Stimulated activated CD4-positive, alpha-beta T cell treated with anti-CD3 and anti-CD28 coated beads, Interleukin-1b, Interleukin-23, amount 100 ng/mL, for 24 hours (primary cell): ENCODE results near the gene ANTKMT.
"Not testable (repeated sequence)": the region's sequence is repeated elsewhere in the genome, so short reads cannot be mapped to it uniquely, and the experiment has no call there.

ENCODE experiments used
- DNase-seq, 4 experiments: peaks; one replicate each; pipeline ENCODE4 v3.0.0-alpha.2; 2020; ENCODE audit warnings: low read depth in 4 of 4, low spot score in 1 of 4

Gene ANTKMT

DNA sequence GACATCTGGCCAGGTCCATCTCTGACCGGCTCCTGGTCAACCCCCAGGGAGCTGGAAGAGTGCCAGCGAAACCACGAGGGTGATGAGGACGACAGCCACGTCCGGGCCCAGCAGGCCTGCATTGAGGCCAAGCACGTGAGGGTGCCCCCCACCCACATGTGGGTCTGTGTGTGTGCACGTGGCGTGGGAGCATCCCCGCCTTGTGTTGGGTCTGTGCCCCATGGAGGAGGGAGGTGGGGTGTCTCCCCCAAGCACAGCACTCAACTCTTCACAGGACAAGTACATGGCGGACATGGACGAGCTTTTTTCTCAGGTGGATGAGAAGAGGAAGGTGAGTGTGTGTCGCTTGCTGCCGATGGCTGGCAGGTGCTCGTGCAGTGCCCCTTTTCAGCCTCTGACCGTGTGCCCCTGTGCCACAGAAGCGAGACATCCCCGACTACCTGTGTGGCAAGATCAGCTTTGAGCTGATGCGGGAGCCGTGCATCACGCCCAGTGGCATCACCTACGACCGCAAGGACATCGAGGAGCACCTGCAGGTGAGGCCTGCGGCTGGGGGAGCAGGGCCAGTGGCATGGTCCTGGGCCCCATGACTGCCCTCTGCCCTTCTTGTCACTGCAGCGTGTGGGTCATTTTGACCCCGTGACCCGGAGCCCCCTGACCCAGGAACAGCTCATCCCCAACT, 39.1 kb upstream of the ANTKMT start:
- DNase-seq, result no peak

DNA sequence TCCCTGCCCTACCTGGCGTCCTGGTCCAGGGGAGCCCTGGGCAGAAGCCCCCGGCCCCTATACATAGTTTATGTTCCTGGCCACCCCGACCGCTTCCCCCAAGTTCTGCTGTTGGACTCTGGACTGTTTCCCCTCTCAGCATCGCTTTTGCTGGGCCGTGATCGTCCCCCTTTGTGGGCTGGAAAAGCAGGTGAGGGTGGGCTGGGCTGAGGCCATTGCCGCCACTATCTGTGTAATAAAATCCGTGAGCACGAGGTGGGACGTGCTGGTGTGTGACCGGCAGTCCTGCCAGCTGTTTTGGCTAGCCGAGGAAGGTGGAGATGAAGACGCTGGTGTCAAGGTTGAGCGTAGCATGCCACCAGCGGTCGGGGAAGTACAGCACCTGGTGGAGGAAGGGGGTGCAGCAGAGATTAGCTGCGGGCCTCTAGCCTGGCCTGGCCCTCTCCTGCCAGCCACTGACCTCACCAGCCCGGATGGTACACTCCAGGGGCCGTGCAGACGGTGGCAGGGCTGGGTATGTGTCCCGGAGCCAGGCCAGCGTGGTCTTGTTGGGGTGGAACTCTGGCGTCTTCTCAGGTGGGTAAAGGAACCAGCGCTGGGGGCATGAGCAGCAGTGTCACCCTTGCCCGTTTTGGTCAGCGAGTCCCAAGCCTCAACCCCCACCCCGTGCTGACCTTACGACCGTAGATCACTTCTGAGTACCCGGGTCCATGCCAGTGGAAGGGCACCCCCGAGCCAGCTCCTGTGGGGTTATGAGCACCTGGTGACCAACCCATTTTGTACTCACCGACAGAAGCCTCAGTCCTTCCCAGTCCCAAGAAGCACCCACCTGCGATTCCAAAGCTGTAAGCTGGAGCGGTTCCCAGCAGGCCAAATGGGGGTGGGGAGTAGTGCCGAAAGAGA, 38.2 kb upstream of the ANTKMT start:
- DNase-seq, result no peak

DNA sequence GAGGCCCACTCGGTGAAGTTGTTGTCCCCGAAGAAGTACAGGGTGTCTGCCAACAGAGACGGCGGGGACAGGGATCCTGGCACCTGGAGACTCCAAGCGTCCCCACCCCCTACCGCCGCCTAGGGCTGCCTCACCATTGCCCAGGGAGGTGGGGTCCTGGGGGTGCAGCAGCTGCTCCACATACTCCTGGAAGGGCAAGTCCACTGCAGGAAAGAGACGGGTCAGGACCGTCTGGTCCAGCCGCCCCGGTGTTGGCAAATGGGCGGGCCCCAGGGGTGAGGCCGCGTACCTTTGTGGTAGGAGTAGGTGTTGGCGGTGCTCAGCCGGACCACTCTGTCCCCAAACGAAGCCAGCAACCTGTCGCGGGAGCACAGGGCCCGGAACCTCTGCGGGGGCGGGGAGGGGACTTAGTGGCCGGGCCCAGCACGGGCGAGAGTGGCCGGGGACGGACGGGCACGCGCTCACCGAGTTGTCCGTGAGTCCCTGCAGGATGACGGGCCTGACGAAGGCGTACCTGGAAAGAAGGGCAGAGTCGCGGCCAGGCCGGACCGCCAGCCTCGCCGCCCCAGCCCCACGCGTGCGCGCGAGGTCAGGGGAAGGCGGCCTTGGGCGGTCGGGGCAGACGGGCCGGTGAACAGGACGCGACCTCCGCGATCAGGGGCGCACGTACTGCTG, 37.4 kb upstream of the ANTKMT start:
- no peak for DNase-seq

DNA sequence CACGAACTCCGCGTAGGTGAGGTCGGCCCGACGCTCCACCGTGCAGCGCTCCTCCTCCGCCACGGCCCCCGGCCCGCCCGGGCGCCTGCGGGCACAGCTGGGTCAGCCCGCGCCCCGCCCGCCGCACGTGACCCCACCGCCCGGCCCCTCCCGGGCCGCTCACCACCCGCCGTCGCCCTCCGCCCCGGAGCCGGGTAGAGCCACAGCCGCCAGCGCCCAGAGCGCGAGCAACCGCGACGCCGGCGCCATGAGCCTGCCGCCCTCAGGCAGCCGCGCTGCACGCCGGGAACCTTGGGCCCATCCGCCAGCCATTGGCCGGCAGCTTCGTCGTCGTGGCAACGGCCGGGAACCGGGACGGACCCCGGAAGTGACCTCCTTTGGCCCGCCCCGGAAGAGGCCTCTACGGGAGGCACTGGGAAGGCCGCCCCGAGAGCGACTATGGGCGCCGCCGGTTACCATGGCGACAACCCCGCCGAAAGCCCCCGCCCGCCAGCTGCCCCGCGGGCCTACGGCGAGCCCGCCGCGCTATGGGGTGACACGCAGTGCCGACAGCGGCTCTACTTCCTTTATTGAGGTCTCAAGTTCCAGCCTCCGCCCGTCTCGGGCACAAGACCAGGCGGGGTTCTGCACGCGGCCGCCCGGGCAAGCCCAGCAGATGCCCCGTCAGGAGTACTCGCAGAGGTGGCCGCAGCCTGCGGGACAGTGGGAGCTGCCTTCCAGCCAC, 36.7 kb upstream of the ANTKMT start, which contains the start of gene JMJD8:
Gene JMJD8, minus strand, starts transcription at position 264 of the 724 bp plus-strand sequence. Its CDS starts 15 bp downstream, at position 249.
- DNase-seq, result peak; percentile 90 to 98 (median 96)

DNA sequence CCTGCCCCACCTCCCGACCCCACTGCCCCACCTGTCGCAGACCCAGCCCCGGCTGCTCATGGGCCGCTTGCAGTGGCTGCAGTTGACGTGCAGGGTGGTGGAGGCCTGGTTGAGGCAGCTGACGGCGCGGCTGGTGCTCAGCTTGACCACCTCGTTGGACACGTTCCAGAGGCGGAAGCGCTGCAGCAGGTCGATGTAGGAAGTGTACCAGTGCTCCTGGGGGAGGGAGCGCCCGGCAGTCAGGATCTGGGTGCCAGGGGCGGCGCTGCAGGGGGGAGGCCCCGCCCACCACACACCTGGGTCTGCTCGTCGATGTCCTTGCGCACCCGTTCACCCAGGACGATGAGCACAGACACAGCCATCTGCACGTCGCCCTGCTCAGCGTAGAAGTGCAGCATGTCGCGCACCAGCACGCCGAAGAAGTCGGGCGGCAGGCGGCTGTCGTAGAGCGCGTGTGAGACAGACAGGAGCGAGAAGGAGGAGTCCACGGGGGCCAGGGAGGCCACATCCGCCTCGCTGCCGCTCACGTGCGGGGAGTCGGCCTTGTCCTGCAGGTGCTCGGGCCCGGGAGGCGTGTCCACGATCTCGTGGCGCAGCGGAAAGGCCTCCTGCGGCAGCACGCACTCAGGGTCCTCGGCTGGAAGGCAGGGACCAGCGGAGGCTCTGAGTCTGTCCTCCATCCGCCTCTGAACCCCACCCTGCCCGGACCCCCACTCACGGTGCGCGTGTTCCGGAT, 35.8 kb upstream of the ANTKMT start:
- DNase-seq, result no peak

DNA sequence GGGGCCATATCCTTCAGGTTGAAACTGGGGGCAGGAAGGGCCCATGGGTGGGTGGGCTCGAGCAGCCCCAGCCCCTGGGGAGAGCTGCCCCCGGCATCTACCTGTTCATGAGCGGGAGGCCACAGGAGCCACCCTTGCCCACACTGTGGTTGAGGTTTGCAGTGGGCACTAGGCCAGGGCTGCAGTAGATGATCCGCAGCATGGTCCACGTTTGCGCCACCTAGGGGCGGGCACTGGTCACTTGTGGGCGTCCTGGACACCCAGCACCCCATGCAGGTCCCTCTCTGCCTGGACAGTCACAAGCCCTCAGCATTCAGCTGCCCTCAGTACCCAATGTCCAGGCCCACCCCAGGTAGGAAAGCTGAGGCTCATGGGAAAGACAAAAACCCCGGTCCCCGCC, 35.0 kb upstream of the ANTKMT start:
- DNase-seq, result no peak

DNA sequence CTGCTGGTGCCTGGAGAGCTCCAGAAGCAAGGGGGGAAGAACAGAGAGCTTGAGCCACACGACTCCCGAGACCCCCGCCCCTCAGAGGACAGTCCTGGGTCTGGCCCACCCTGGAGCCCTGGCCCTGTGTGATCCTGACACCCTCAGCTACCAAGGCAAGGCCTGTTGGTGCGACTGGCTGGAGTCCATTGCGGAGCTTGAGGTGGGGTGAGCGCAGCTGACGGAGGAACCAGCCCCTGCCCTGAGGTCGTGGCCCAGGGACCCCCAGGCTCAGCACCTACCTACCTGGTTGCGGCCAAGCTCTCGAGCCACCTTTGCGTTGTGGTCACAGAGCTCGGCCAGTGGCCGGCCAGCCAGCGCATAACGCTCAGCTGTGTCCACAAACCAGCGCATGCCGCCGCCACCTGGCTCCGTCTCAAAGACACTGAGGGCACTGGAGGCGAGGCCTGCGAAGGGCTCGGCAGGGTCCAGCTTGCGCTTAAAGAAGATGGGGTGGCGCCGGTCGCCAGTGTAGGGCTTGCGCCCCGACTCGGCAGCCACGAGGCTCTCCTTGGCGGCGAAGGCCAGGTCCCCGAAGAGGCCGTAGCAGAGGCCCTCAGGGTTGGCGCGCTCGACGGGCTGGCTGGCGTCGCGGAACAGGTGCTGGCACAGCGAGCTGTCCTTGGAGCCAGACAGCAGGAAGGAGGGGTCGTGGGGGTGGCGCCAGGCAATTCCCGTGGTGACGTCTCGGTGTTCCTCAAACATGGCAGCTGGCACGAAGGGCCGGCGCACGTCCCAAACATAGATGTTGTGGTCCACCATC, 34.3 kb upstream of the ANTKMT start:
- no peak for DNase-seq

DNA sequence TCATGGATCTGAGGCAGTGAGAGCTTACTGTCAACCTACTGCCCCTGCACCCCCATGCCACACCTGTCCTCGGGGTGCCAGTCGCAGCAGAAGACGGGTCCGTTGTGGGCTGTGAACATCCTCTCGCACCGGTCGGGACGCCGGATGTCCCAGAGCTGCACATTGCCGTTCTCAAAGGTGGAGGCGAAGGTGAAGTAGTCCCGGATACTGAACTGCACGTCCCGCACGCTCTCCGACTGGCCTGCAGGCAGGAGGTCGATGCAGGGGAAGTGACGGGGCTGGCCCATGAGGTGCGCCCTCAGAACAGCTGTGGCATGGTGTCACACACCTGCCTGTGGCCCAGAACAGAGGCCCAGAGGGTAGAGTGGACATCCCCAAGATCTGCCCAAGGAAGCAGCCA, 33.4 kb upstream of the ANTKMT start:
- DNase-seq, result no peak

DNA sequence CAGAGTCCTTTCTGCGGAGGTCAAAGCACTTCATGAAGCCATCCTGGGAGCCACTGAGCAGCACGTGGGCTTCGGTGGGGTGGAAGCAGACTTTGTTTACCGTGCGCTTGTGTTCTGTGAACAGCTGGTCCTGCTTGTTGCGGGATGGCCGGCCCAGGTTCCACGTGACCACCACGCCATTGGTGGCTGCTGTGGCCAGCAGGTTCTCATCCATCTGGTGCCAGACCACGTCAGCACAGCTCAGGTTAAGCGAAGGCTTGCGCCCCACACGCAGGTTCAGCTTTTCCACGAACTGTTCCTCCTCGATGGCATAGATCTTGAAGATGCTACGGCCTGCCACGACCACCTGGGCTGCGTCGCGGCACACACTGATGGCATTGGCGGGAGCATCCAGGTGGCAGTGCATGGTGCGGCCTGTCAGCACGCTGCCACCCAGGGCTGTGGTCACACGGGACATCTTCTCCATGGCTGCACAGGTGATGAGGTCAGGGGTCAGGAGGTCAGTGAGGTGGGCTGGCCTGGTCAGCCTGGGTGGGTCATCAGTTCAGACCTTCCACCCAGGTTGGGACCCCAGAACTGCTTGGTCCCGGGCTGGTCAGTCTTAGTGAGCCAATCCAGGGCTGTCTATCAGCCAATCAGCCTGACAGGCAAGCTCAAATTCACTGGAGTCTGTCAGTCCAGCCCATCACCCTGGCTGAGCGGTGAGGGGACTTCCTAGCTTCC, 31.6 kb upstream of the ANTKMT start:
- DNase-seq, result no peak

DNA sequence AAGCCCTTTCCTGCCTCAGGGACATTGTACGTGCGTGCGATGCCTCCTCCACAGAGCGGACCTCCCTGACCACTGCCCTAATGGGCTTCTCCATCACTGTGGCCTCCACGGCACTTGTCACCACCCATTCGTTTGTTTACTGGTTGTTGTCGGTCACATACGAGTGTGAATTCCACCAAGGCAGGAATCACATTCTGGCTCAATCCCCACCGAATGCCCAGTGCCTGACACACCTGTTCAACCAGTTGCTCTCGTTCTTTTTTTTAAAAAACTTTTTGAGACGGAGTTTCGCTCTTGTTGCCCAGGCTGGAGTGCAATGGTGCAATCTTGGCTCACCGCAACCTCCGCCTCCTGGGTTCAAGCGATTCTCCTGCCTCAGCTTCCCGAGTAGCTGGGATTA, 29.7 kb upstream of the ANTKMT start:
- not testable (repeated sequence) for DNase-seq

DNA sequence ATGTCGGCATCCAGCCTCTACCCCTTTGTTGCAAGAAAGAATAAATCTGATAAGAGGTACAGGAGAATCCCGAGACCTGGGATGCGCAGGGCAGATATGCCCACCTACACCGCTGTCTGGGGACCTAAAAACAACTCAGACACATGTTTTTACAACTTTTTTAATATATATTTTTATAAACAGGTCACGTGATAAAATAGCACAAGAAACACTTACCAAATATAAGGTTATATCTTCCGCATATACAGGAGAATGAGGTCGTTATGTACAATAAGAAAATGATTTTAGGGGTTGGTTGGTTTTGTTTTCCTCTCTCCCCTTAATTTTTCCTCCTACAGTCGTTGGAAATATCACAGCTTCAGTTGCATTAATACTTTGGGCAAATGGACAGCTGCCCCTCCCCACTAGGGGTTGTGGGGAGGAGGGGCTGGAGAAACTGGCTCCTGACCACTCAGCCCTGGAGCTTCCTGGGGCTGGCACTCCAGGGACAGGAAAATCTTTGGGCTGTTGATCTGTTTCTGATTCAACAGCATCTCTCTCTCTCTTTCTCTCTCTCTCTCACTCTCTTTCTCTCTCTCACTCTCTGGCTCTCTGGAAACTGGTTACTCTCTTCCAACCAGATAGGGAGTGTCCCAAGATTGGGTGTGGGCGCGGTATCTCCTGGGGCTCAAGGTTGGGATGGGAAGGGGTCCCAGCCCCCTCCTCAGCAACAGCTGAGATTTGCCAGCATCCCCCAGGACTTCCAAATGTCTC, 28.4 kb upstream of the ANTKMT start:
- no peak for DNase-seq

DNA sequence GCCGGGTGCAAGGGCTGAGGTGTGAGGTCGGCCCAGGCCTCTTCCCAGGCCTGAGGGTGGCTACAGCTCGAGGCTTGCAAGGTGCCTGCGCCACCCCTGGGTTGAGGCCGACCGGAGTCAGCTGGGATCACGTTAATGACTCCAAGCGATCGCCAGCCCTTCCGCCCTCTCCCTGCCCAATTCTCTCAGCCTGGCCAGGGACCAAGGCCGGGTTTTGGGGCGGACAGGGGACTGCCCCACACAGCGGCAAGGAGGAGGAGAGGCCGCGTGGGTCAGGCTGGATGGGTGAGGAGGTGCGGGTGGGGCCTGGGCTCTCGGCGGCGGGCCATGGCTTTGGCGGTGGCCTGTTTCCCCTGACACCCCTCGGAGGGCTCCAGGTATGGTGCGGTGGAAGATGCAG, 27.6 kb upstream of the ANTKMT start:
- DNase-seq, result no peak

DNA sequence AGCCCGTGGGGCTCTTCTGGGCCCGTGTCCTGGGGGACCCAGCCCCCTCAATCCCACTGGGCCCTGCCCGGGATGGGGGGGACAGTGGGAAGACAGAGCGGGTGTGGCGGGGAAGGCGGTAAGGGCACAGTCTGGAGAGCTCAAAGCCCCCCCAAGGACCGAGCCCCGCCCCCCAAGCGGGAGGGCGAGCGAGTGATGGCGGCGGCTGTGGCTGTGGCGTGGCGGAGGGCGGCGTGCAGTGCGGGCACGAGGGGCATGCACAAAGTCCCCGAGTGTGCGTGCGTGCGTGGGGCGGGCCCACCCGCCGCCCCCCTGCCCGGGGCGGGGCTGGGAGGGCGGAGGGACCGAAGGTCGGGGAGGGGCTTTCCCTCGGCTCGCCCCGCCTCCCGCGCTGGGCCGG, 27.2 kb upstream of the ANTKMT start:
- DNase-seq, result no peak

DNA sequence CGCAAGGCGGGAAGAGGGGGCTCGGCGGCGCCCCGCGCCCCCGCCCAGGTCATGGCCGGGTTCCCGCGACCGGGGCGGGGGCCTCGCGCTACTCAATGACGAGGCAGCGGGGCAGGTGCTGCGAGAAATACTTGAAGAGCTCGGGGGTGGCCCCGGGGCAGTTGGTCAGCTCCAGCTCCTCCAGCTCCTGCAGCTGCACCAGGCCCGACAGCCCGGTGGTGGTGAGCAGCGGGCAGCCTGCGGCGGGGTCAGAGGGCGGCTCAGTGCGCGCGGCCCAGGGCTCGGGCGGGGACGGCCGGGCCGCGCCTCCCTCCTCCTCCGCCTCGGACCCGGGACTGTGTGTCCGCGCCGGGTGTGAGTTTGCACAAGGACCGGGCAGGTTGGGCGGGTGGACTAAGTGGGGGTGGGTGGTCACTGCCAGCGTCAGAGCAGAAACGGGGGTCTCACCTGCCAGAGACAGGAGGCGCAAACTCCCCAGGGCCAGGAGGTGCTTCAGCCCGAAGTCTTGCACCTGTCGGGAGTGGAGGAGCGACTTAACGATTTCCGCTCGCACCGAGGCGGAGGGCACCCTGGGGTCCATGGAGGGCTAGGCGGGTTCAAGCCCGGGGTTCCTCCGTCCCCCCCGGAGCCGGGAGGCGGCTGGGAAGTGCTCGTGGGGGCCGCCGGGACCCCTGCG, 26.6 kb upstream of the ANTKMT start:
- no peak for DNase-seq

DNA sequence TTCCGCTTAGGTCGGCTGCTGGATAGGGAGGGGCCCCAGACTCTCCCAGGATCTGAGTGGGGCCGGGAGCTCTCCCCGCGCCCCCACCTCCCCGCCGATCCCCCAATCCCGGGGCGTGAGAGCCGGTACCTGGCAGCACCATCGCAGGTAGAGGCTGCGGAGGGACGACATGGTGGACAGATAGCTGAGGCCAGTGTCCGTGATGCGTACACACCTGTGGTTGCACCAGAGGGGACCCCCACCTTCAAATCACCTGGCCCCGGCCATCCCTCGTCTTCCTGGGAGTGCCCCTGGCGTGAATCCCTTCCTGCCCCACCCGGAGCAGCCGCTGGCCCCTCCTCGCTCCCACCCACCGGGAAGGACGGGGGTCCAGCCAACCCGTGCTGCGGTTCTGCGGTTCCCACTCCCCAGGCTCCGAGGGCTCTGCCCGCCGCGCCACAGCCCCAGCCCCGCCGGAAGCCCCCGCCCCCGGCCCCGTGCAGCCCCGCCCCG, 26.0 kb upstream of the ANTKMT start:
- DNase-seq, result no peak

DNA sequence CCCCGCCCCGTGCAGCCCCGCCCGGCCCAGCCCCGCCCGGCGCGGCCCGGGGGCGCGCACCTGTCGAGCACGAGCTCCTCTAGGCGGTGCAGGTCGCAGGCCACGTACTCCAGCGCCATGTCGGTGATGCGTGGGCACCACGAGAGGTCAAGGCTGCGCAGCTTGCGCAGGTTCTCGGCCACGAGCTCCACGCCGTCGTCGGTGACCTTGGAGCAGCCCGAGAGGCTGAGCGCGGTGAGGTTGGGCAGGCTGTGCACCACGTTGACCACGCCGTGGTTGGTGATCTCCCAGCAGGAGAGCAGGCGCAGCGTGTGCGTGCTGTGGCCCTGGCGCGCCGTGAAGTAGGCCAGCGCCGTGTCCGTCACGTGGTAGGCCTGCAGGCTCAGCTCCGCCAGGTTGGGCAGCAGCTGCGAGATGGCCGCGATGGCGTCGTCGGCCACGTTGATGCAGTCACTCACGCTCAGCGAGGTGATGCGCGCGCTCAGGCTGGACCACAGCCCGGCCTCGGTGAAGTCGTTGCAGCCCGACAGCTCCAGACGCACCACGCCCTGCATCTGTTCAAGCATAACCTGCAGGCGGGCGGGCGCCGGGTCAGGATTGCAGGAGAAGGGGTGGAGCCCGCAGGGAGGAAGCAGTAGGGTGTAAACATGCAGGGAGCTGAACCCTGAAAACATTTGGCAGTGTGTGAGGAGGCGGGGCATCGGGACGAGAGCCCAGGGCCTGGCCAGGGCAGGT, 25.4 kb upstream of the ANTKMT start:
- peak in 2 of 4 experiments; percentile 55 to 63 for DNase-seq
